A549 (cell line): ENCODE results near the gene AKR7A2. TPM values are rescaled to one million over a fixed set of nuclear protein-coding genes. Genes with fewer than 3 reads are reported as not detected.

Source experiments
- ATAC-seq, 2 experiments: fragments of 200-7000 bp in 1 of 2; fragments of >200 bp in 1 of 2; cut with Nextera tagmentation in 1 of 2; cut with Tn5 transposase in 1 of 2; 3 replicates each; pipeline versions ENCODE4 v1.8.0 to v1.9.1; 2018 to 2020; ENCODE audit warnings: mild to moderate bottlenecking in 1 of 2, moderate library complexity in 1 of 2
- CTCF ChIA-PET: fragments of 300-600 bp; sonication (Branson Sonifier 250); formaldehyde crosslinking; extraction: SDS; loops from one replicate; lab custom pipeline; 2021; ENCODE audit warnings: antibody characterized with exemption, inconsistent platforms; lab: Yijun Ruan, JAX
- POLR2A ChIA-PET: fragments of 350-600 bp; formaldehyde crosslinking; extraction: SDS; loops from one replicate; lab custom pipeline; 2021; ENCODE audit warnings: antibody characterized with exemption, inconsistent platforms; lab: Yijun Ruan, JAX
- DNase-seq, 2 experiments: peaks; one replicate each; pipeline versions ENCODE4 v3.0.0 to v3.0.0-alpha.2; 2011 to 2016; ENCODE audit warnings: low read depth in 1 of 2, low spot score in 1 of 2
- FAIRE-seq: peaks from 2 replicates; lab custom pipeline; 2011; peaks lifted over from hg19 to GRCh38; lab: Jason Lieb, UNC
- H3K27ac ChIP-seq, 2 experiments: fragments of >200 bp; sonication (Bioruptor Twin); formaldehyde crosslinking; 3 replicates each; pipeline ENCODE4 v1.5.1; 2016 to 2017
- H3K4me1 ChIP-seq: fragments of >200 bp; sonication (Bioruptor Twin); formaldehyde crosslinking; 3 replicates; pipeline ENCODE4 v1.6.1; 2016
- H3K4me2 ChIP-seq: fragments of >200 bp; sonication (Bioruptor Twin); formaldehyde crosslinking; 3 replicates; pipeline ENCODE4 v1.6.1; 2016
- H3K4me3 ChIP-seq: fragments of >200 bp; sonication (Bioruptor Twin); formaldehyde crosslinking; 3 replicates; pipeline ENCODE4 v1.5.1; 2016
- H3K9me3 ChIP-seq: fragments of >200 bp; sonication (Bioruptor Twin); formaldehyde crosslinking; 3 replicates; pipeline ENCODE4 v1.6.1; 2016
- BHLHE40 ChIP-seq: IDR thresholded peaks from 2 replicates; pipeline ENCODE4 v1.6.1; 2012; ENCODE audit warnings: low read depth, low read length, inconsistent platforms
- CBX8 ChIP-seq: fragments of 200-600 bp; sonication (generic); IDR thresholded peaks from 2 replicates; pipeline ENCODE4 v1.6.1; 2016
- FOXS1 ChIP-seq: fragments of 250-450 bp; sonication (Bioruptor Pico); IDR thresholded peaks from 2 replicates; pipeline ENCODE4 v1.5.0; 2020; ENCODE audit warnings: mild to moderate bottlenecking, moderate library complexity
- GATA3 ChIP-seq: IDR thresholded peaks from 2 replicates; pipeline ENCODE4 v1.6.1; 2012; ENCODE audit warnings: borderline replicate concordance
- HEYL ChIP-seq: fragments of 250-450 bp; sonication (Bioruptor Pico); IDR thresholded peaks from 2 replicates; pipeline ENCODE4 v1.8.0; 2021; ENCODE audit warnings: mild to moderate bottlenecking, moderate library complexity
- HOXB13 ChIP-seq: fragments of 250-450 bp; sonication (Bioruptor Pico); IDR thresholded peaks from 2 replicates; pipeline ENCODE4 v1.5.0; 2020; ENCODE audit warnings: low read depth, mild to moderate bottlenecking, moderate library complexity
- JUN ChIP-seq, 2 experiments: fragments of >200 bp; sonication (Bioruptor Twin); formaldehyde crosslinking; IDR thresholded peaks; 2 replicates in 1 of 2; 3 replicates in 1 of 2; pipeline ENCODE4 v1.6.1; 2016 to 2017
- KDM1A ChIP-seq: fragments of 200-600 bp; sonication (generic); IDR thresholded peaks from 2 replicates; pipeline ENCODE4 v1.6.1; 2016; ENCODE audit warnings: low read depth, mild to moderate bottlenecking
- KDM5A ChIP-seq: fragments of 200-600 bp; sonication (generic); IDR thresholded peaks from 2 replicates; pipeline ENCODE4 v1.6.1; 2016; ENCODE audit warnings: antibody characterized with exemption, mild to moderate bottlenecking
- MAFK ChIP-seq: fragments of 450-650 bp; IDR thresholded peaks from 2 replicates; pipeline ENCODE4 v1.6.1; 2014; ENCODE audit not compliant: partially characterized antibody
- RAD21 ChIP-seq, 2 experiments: fragments of >200 bp in 1 of 2; sonication (Bioruptor Twin) in 1 of 2; formaldehyde crosslinking in 1 of 2; IDR thresholded peaks in 1 of 2; conservative IDR thresholded peaks in 1 of 2; 2 replicates in 1 of 2; 3 replicates in 1 of 2; pipeline ENCODE4 v1.6.1; 2012 to 2018; ENCODE audit warnings: inconsistent platforms in 1 of 2
- RFX5 ChIP-seq: fragments of 450-650 bp; IDR thresholded peaks from 2 replicates; pipeline ENCODE4 v1.7.1; 2014; ENCODE audit warnings: antibody characterized with exemption, mild to moderate bottlenecking, moderate library complexity
- SMC3 ChIP-seq: fragments of >200 bp; sonication (Bioruptor Twin); formaldehyde crosslinking; IDR thresholded peaks from 3 replicates; pipeline ENCODE4 v1.6.1; 2018; ENCODE audit warnings: inconsistent platforms
- TFCP2L1 ChIP-seq: fragments of 250-450 bp; sonication (Bioruptor Pico); IDR thresholded peaks from 2 replicates; pipeline ENCODE4 v1.5.0; 2021; ENCODE audit warnings: mild to moderate bottlenecking
- USF2 ChIP-seq: fragments of 450-650 bp; IDR thresholded peaks from 2 replicates; pipeline ENCODE4 v1.6.1; 2014; ENCODE audit warnings: antibody characterized with exemption
- ZSCAN20 ChIP-seq: fragments of 250-450 bp; sonication (Bioruptor Pico); IDR thresholded peaks from 2 replicates; pipeline ENCODE4 v1.8.0; 2022; ENCODE audit warnings: mild to moderate bottlenecking, moderate library complexity
- WGBS: methylation state at CpG from one replicate; pipeline ENCODE4 v1.1.6; 2017; ENCODE audit errors: missing lambda C conversion rate; 5-methylcytosine and 5-hydroxymethylcytosine counted together
- polyA plus RNA-seq, 4 experiments: library from polyadenylated mRNA; depleted of rRNA in 3 of 4; stranded (reverse); fragments of >200 nt; fragmentation: RNase III in 1 of 4; extraction: RNeasy Plus Mini Kit Qiagen cat#74134 plus additional on column Dnase treatment in 1 of 4; gene quantifications; 2 replicates in 3 of 4; 3 replicates in 1 of 4; pipeline ENCODE4 v1.2.3, GENCODE V29; 2011 to 2017
- TF ChIP-seq, protein P1 (sequence below): fragments of 200-600 bp; sonication (generic); IDR thresholded peaks from 2 replicates; pipeline ENCODE4 v1.6.1; 2016; ENCODE audit warnings: antibody characterized with exemption, mild to moderate bottlenecking, moderate library complexity
- TF ChIP-seq, protein P2 (sequence below): fragments of 150-350 bp; IDR thresholded peaks from 2 replicates; pipeline ENCODE4 v1.6.1; 2014; ENCODE audit warnings: low read depth, mild to moderate bottlenecking, low read length
- TF ChIP-seq, protein P3 (sequence below): fragments of 250-450 bp; sonication (Bioruptor Pico); IDR thresholded peaks from 2 replicates; pipeline ENCODE4 v1.5.0; 2020; ENCODE audit warnings: low read depth, mild to moderate bottlenecking, moderate library complexity
- TF ChIP-seq, protein P4 (sequence below): fragments of >200 bp; sonication (Bioruptor Twin); formaldehyde crosslinking; IDR thresholded peaks from 3 replicates; pipeline ENCODE4 v1.5.1; 2016

AKR7A2 gene
- polyA plus RNA-seq, 2 of the 4 experiments (the other 2 are of a cell fraction) = 22.2 to 31.4 TPM

GRCh38 chr1:19344831-19345230, 32.9 kb upstream of the AKR7A2 start:
- FAIRE-seq = no peak
- POLR2A ChIA-PET = interaction anchor here (0.5 kb wide), 1 partner anchor 247 kb away, joined by 4 read pairs; no protein-coding TSS in a partner anchor
- no peaks in the 10 kb centered on the region for H3K9me3 ChIP-seq
- no peak overlapping the region for H3K4me2 ChIP-seq
- CTCF ChIA-PET = interaction anchor here (0.7 to 3.4 kb wide), 18 partner anchors 10 to 317 kb away, joined by 3 to 30 read pairs (median 6); no protein-coding TSS in a partner anchor
- no peak for DNase-seq
- H3K27ac ChIP-seq = no peak overlapping the region
- 96% methylated on average over 9 of the region's 11 CpGs for WGBS
- H3K4me3 ChIP-seq = no peak overlapping the region
- ATAC-seq = peak; percentile 9 to 10; a peak in 2 of 6 replicates
- no peak for TF ChIP-seq KDM1A
- TF ChIP-seq, protein P1, sequence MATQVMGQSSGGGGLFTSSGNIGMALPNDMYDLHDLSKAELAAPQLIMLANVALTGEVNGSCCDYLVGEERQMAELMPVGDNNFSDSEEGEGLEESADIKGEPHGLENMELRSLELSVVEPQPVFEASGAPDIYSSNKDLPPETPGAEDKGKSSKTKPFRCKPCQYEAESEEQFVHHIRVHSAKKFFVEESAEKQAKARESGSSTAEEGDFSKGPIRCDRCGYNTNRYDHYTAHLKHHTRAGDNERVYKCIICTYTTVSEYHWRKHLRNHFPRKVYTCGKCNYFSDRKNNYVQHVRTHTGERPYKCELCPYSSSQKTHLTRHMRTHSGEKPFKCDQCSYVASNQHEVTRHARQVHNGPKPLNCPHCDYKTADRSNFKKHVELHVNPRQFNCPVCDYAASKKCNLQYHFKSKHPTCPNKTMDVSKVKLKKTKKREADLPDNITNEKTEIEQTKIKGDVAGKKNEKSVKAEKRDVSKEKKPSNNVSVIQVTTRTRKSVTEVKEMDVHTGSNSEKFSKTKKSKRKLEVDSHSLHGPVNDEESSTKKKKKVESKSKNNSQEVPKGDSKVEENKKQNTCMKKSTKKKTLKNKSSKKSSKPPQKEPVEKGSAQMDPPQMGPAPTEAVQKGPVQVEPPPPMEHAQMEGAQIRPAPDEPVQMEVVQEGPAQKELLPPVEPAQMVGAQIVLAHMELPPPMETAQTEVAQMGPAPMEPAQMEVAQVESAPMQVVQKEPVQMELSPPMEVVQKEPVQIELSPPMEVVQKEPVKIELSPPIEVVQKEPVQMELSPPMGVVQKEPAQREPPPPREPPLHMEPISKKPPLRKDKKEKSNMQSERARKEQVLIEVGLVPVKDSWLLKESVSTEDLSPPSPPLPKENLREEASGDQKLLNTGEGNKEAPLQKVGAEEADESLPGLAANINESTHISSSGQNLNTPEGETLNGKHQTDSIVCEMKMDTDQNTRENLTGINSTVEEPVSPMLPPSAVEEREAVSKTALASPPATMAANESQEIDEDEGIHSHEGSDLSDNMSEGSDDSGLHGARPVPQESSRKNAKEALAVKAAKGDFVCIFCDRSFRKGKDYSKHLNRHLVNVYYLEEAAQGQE = no peak
- TF ChIP-seq FOXS1 (CRISPR knock-in tag) = no peak
- TF ChIP-seq JUN (IDR thresholded peaks at IDR 0.05) = no peak
- TF ChIP-seq USF2 = no peak
- no peak for TF ChIP-seq BHLHE40
- TF ChIP-seq HEYL (CRISPR knock-in tag) = no peak
- TF ChIP-seq TFCP2L1 = no peak
- no peak for TF ChIP-seq HOXB13 (CRISPR knock-in tag)
- TF ChIP-seq GATA3 = no peak
- TF ChIP-seq, protein P2, sequence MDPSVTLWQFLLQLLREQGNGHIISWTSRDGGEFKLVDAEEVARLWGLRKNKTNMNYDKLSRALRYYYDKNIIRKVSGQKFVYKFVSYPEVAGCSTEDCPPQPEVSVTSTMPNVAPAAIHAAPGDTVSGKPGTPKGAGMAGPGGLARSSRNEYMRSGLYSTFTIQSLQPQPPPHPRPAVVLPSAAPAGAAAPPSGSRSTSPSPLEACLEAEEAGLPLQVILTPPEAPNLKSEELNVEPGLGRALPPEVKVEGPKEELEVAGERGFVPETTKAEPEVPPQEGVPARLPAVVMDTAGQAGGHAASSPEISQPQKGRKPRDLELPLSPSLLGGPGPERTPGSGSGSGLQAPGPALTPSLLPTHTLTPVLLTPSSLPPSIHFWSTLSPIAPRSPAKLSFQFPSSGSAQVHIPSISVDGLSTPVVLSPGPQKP = no peak
- TF ChIP-seq ZSCAN20 = no peak
- no peak for TF ChIP-seq MAFK
- TF ChIP-seq CBX8 = no peak
- no peak for TF ChIP-seq RFX5
- no peak for TF ChIP-seq KDM5A
- TF ChIP-seq, protein P3, sequence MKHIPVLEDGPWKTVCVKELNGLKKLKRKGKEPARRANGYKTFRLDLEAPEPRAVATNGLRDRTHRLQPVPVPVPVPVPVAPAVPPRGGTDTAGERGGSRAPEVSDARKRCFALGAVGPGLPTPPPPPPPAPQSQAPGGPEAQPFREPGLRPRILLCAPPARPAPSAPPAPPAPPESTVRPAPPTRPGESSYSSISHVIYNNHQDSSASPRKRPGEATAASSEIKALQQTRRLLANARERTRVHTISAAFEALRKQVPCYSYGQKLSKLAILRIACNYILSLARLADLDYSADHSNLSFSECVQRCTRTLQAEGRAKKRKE (CRISPR knock-in tag) = no peak
- no peaks in the 10 kb centered on the region for H3K4me1 ChIP-seq

DNA sequence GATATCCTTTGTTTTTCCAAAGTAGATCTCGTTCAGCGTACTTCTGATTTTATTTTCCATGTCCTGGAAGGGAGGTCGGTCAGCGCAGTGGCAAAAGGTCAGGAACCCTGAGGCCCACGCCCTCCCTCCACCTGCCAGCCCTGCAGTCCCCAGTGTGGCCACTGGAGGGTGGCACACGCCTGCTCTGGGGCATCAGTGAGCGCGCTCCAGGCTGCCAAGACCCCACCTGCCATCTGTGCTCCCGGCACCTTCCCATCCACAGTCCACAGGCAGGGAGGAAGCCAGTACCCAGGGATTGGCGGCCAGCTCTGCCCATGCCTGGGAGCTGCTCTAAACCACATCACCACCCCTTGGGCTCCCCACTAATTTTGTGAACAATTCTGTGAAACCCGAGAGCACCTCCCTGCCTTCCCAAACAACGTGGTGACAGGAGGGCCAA, 32.4 kb upstream of the AKR7A2 start:
- POLR2A ChIA-PET = no interaction called here
- Histone ChIP-seq H3K27ac (no peak overlapping the region), H3K9me3 (no peaks in the 10 kb centered on the region), H3K4me2 (no peak overlapping the region)
- CTCF ChIA-PET = interaction anchor here (0.6 to 3.4 kb wide), 24 partner anchors 9 to 318 kb away, joined by 3 to 30 read pairs (median 6); no protein-coding TSS in a partner anchor
- peak; percentile 31 to 44 for DNase-seq
- 55% methylated on average over 12 of the region's 12 CpGs for WGBS
- peak; percentile 82 to 86 for ATAC-seq
- no peak for FAIRE-seq
- TF ChIP-seq, protein P4, sequence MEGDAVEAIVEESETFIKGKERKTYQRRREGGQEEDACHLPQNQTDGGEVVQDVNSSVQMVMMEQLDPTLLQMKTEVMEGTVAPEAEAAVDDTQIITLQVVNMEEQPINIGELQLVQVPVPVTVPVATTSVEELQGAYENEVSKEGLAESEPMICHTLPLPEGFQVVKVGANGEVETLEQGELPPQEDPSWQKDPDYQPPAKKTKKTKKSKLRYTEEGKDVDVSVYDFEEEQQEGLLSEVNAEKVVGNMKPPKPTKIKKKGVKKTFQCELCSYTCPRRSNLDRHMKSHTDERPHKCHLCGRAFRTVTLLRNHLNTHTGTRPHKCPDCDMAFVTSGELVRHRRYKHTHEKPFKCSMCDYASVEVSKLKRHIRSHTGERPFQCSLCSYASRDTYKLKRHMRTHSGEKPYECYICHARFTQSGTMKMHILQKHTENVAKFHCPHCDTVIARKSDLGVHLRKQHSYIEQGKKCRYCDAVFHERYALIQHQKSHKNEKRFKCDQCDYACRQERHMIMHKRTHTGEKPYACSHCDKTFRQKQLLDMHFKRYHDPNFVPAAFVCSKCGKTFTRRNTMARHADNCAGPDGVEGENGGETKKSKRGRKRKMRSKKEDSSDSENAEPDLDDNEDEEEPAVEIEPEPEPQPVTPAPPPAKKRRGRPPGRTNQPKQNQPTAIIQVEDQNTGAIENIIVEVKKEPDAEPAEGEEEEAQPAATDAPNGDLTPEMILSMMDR = peak; percentile 57
- TF ChIP-seq SMC3 (peak; percentile 59), RAD21 (conservative IDR thresholded peaks at IDR 0.05 in 1 of 2, IDR thresholded peaks at IDR 0.05 in 1 of 2) (peak; percentile 71 to 73)
- TF ChIP-seq, protein P3 (CRISPR knock-in tag) = no peak
- TF ChIP-seq, all 56 proteins: peak for 3
- Histone ChIP-seq H3K4me1 (no peaks in the 10 kb centered on the region), H3K4me3 (no peak overlapping the region)
